ENCODE data around the gene PPP2R2C. TPM values are rescaled to one million over a fixed set of nuclear protein-coding genes. Genes with fewer than 3 reads are reported as not detected.

Gene PPP2R2C
- polyA plus RNA-seq, 1 donor (not counting 4 experiments of a cell fraction or from before 2014, with no cell fraction given) = 12.3 TPM

- no peak overlapping the region for H3K4me3 ChIP-seq (ENCODE audit: control insufficient read depth in 2 of 3, extremely low read depth in 1 of 3, insufficient read depth in 2 of 3, low read depth in 1 of 3, low read length in 3 of 3)
Observed at GRCh38 chr4:6273661-6273990, 198.8 kb downstream of the PPP2R2C start.

GRCh38 chr4:6272863-6273660 is 199.4 kb downstream of the PPP2R2C start:
- dilution Hi-C loops (cut with MboI; ENCODE audit: extremely low pct_ligation_motif_present, low sequenced_read_pairs) = no loop called here
- Histone ChIP-seq H3K4me1 (ENCODE audit: control insufficient read depth, extremely low read depth, insufficient read depth, low read length) (peaks cover 15% of the 10 kb centered on the region), H3K36me3 (ENCODE audit: control insufficient read depth in 2 of 2, extremely low read depth in 1 of 2, insufficient read depth in 2 of 2, low read length in 2 of 2) (peaks cover 0 to 4% of the 10 kb centered on the region in 2 experiments), H2AFZ (ENCODE audit: control insufficient read depth, low read length) (no peak overlapping the region), H3K9me3 (ENCODE audit: control insufficient read depth, low read depth, low read length) (no peaks in the 10 kb centered on the region), H3K9ac (ENCODE audit: control insufficient read depth, extremely low read depth, insufficient read depth, low read length) (no peak overlapping the region), H3K79me2 (ENCODE audit: control insufficient read depth, insufficient read depth, low read length) (no peaks in the 10 kb centered on the region), H4K20me1 (ENCODE audit: control insufficient read depth, extremely low read depth, insufficient read depth, low read length) (peaks cover 8% of the 10 kb centered on the region), H3K4me3 (ENCODE audit: control insufficient read depth in 2 of 3, extremely low read depth in 1 of 3, insufficient read depth in 2 of 3, low read depth in 1 of 3, low read length in 3 of 3) (no peak overlapping the region), H3K4me2 (ENCODE audit: control insufficient read depth, extremely low read depth, insufficient read depth, low read depth, low read length) (peak overlapping the region; percentile 28), H3K27me3 (ENCODE audit: control insufficient read depth, extremely low read depth, insufficient read depth, low read length) (no peaks in the 10 kb centered on the region), H3K9me1 (ENCODE audit: control insufficient read depth, extremely low read depth, insufficient read depth, low read length) (no peaks in the 10 kb centered on the region), H3K27ac (ENCODE audit: control insufficient read depth, insufficient read depth, low read length) (no peak overlapping the region)
- DNase-seq (ENCODE audit: low read depth, low spot score) (peak; percentile 32), FAIRE-seq (peak; percentile 89)
- TF ChIP-seq CTCF (optimal IDR thresholded peaks at IDR 0.05 in 1 of 3, IDR thresholded peaks at IDR 0.05 in 1 of 3, conservative IDR thresholded peaks at IDR 0.05 in 1 of 3; ENCODE audit: extremely low read depth in 1 of 3, insufficient read depth in 2 of 3, low read length in 3 of 3) (no peak), EZH2 (IDR thresholded peaks at IDR 0.05; ENCODE audit: low read length) (no peak)

More at GRCh38 chr4:6273661-6273990, 198.8 kb downstream of the PPP2R2C start:
- Histone ChIP-seq H3K9ac (ENCODE audit: control insufficient read depth, extremely low read depth, insufficient read depth, low read length) (no peak overlapping the region), H4K20me1 (ENCODE audit: control insufficient read depth, extremely low read depth, insufficient read depth, low read length) (peaks cover 8% of the 10 kb centered on the region), H3K27me3 (ENCODE audit: control insufficient read depth, extremely low read depth, insufficient read depth, low read length) (no peaks in the 10 kb centered on the region), H3K4me2 (ENCODE audit: control insufficient read depth, extremely low read depth, insufficient read depth, low read depth, low read length) (no peak overlapping the region), H3K79me2 (ENCODE audit: control insufficient read depth, insufficient read depth, low read length) (no peaks in the 10 kb centered on the region), H3K4me1 (ENCODE audit: control insufficient read depth, extremely low read depth, insufficient read depth, low read length) (peaks cover 15% of the 10 kb centered on the region), H3K9me1 (ENCODE audit: control insufficient read depth, extremely low read depth, insufficient read depth, low read length) (no peaks in the 10 kb centered on the region), H2AFZ (ENCODE audit: control insufficient read depth, low read length) (no peak overlapping the region), H3K9me3 (ENCODE audit: control insufficient read depth, low read depth, low read length) (no peaks in the 10 kb centered on the region), H3K27ac (ENCODE audit: control insufficient read depth, insufficient read depth, low read length) (no peak overlapping the region), H3K36me3 (ENCODE audit: control insufficient read depth in 2 of 2, extremely low read depth in 1 of 2, insufficient read depth in 2 of 2, low read length in 2 of 2) (peaks cover 0 to 7% of the 10 kb centered on the region in 2 experiments)
- DNase-seq (ENCODE audit: low read depth, low spot score) = no peak
- FAIRE-seq = no peak
- dilution Hi-C loops (cut with MboI; ENCODE audit: extremely low pct_ligation_motif_present, low sequenced_read_pairs) = no loop called here
- TF ChIP-seq CTCF (optimal IDR thresholded peaks at IDR 0.05 in 1 of 3, IDR thresholded peaks at IDR 0.05 in 1 of 3, conservative IDR thresholded peaks at IDR 0.05 in 1 of 3; ENCODE audit: extremely low read depth in 1 of 3, insufficient read depth in 2 of 3, low read length in 3 of 3) = no peak
- no peak for TF ChIP-seq EZH2 (IDR thresholded peaks at IDR 0.05; ENCODE audit: low read length)
